ENCODE measurements around the gene CDC42BPG.

Gene CDC42BPG

DNA sequence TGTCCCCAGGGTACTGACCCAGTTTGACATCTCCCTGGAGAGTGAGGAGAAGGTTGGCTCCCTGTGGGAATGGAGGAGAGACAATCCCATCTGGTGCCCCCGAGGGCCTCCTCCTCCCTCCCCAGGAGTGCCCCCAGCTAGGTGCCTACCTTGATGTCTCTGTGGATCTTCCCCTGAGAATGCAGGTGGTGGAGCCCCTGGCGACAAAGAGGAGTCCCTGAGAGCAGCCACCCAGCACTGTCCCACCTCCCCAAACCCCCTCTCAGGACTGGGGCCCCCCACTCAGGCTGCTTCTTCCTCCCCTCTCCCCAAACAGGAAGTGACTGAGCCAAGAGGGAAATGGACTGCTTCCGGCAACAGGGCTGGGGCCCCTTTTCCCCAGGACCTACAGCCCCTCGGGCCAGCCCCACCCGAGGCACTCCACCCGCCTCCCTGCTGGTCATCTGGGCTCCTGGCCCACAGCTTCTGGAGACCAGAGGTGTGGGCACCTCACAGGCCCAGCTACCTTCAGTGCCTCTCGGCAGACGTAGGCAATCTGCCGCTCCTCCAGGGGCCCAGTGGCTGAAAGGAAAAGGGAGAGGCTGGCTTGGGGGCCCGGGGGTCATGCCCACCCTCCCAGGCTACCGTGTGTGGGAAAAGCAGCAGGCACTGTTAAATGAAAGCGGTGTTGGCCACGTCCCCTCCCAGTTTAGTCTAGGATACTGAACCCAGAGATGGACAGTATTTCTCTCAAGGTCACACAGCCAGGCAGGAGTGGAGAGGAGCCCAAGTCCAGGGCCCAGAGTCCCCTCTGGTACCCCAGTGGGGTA, 42.7 kb downstream of the CDC42BPG start:
- no peak for DNase-seq

DNA sequence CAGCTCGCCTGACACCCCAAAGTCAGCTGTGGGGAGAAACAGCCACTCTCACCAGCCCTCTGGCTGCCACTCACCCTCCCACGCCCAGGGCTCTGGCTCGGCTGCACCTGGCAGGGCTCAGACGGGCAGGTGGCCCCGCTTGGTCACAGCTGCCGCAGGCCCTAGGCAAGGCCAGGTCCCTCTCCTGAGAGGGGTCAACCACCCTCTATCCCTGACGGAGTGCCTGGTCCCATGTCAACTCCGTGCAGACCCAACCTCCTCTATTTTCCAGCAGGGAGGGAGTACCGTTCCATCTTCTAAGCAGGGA, 43.3 kb downstream of the CDC42BPG start:
- DNase-seq, result no peak

DNA sequence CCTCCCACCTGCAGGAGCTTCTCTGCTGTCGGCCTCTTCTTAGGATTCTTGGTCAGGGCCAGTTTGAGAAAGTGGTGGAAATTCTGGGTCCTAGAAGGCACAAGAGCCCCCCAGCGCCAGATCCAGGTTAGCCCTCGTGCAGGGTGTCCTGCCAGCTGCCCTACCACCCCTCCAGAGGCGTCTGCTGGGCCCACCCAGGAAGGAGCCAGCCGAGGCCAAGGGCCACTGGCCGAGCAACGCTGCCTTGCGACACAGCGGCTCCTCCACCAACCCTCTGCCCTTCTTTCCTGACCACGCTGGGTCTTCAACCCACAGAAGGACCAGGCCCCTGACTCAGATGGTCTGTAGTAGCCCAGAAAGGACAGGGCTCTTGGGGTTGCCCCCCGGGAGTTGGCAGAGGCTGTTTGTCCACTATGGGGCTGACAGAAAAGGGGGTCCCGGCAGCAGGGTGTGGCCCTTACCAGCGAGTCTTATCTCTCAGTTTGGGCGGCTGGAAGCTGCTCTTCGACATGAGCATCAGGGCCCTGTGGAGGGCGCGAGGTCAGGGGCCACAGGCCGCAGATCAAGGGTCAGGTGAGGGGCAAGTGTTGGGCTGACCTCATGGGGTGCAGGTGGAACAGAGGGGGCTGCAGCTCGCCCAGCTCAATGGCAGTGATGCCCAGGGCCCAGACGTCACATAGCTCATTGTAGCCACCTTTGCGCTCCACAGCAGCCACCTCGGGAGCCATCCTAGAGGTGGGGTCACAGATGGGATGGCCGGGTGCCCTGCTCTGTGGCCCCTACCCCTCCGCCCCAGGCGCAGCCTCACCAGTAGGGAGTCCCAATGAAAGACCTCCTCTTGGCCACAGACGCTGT, 43.9 kb downstream of the CDC42BPG start:
- DNase-seq, result no peak

DNA sequence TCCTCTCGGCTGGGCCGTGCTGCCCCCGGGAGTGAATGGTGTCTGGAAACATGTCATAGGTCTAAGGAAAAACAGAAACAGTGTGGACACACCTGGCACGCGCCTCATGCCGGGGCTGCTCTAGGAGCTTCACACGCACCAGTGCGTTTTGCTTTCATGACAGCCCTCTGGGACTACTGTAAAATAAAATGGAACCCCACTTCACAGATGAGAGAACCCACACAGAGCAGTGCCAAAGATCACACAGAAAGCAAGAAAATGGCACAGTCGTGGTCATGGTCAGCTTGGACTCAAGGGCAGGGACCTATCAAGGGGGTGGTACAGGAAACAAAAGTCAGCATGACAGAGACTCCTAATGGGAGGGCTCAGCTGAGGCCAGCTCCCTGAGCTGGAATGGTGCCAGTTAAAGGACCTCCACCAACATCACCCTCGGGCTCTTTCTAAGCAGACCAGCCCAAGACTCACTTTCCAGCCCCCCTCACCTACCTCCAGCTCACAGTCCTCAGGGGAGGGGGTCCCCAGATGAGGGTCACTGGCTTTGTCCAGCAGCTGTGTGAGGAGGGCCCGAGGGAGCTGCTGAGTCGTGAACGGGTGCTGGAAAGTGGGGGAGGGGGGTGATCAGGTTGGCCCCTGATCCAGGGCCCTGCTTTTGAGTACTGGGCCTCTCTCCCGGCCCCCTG, 44.7 kb downstream of the CDC42BPG start:
- DNase-seq, result no peak

DNA sequence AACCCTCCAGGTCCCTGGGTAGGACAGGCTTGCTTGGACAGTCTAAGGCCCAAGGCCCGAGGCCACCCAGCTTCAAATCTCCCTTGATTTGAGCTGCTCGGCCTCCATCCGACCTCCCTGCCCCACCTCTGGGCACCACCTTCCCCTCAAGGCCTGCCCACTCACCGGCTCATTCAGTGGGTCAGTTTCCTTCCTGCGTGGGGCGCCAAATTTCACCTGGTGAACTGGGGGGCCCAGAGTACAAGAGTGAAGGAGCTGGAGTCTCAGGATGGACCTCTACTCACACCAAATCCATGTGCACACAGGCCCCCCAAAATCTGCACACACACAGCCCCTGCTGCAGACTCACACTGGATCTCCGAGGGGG, 45.2 kb downstream of the CDC42BPG start:
- DNase-seq, result no peak

DNA sequence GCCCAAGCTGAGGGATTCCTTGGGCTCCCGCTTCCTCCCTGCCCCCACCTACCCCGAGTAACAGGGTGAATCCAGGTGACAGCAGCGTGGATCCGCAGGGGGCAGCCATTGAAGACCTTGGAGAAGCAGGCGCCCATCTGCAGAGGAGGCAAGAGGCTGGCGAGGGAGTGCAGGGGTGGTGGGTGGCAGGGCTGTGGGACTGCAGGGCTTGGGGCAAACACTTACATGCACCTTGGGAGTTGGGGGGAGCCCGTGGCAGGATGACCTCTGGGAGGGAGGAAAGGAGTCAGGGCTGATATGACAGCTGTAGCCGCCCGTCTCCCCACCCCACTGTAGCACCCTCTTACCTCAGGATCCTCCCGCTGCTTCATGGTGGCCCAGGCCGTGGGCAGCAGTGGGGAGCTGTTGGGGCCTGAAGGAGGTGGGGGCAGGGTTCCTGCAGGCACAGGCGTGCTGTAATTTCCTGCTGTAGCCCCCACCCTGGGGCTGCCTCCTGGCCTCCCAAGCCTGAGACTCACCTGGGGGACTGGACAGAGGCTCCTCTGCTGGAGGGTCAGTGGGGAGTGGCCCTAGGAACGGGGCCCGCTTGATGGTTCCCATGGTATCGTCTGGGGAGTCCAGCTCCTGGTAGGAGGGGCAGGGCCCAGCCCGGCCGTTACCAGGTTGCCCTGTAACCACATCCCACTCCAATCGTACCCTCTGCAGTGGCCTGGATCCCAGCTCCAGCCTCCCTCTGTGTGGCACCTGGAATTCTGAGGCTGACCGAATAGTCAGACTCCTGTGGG, 47.5 kb downstream of the CDC42BPG start:
- DNase-seq, result no peak

DNA sequence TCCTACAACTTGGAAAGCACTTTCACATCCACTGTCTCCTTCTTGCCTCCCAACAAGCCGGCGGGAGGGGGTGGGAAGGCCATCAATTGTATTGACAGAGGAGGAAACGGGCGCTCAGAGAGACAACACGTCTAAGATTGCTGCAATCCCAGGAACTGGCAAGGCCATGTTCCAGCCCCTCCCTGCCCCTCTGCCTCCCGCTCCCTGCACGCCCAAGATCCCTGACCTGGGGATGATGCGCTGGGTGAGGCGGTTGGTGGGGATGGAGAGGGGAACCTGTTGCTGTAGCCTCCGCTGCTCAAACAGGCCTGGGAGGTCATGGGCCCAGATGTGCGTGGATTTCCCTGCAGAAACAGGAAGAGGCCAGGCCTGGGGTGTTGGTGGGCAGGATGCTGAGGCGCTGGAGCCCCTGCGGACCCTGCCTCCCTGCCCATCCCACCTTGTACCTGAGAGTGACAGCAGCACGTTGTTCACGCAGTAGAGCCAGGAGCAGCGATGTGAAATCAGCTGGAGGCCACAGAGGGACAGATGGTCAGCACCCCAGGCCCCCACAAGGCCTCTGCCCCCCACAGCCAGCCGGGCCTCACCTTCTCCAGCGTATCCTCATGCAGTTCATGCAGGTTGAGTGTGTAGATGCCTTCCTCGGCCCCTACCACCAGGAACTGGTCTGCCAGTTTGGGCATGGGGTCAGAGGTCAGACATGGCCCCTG, 48.3 kb downstream of the CDC42BPG start:
- DNase-seq, result no peak

DNA sequence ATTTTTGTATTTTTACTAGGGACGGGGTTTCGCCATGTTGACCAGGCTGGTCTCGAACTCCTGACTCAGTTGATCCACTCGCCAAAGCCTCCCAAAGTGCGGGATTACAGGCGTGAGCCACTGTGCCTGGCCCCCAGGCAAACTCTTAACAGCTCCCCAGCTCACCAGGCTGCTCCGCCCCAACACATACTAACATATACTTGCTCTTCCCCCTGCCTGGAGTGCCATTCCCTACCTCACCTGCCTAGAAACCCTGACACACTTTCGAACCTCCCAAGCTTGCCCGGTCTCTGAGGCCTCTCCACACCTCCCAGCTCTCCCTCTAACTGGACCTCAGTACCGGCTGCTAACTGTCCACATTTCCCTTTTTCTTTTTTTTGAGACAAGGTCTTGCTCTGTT, 49.9 kb downstream of the CDC42BPG start:
- DNase-seq, result no peak

DNA sequence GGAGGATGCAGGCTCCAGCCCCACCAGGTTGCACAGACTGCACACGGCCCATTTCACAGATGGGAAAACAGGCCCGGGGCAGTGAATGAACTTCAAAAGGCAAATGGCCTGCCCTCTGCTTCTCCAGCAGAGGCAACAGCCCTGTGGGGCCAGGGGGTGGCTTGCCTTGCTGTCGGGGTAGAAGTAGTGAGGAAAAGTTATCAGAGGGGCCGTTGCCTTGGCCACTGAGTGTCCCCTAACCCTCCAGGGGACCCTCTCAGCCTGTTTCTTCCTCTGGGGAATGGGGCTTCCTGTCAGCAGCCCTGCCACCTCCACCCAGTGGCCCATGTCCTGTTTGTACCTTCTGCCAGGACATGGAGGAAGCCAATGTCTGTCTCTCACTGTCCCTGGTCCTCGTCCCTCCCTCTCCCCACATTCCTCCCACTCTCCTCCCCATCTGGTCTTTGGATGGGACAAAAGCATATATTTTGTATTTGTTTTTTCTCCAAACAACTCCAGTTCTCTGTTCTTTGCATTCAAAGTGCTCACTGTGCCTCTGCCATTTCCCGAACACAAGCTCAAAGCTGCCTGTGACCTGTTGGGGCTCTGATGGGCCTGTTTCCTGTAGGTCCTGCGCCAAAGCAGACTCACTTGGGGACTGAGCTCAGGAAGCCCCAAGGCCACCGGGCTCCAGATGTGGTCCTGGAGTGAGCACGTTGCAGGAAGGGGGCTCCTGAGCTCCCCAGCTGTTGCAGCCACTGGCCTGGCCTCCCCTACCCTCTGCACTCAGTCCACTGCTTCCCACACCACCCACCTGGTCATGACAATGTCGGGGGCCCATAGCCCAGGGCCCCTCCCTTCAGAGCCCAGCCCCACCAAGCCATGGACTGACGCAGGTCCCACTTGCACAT, 50.9 kb downstream of the CDC42BPG start:
- DNase-seq, result no peak

DNA sequence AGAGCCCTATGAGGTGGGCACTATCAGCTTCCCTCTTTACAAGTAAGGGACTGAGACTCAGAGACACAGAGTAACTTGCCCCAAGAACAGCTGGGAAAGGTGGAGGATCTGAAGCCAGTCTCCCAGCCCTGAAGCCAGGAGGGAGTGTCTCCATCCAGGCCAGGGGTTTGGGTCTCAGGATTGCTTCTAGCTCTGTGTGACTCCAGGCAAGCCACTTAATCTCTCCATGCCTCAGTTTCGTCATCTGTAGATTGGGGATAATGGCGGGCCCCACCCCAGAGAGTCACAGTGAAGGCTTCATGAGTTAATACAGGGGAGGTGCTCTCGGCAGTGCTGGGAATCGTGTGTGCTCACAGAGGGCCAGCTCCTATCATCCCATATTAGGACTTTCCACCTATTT, 52.0 kb downstream of the CDC42BPG start:
- DNase-seq, result no peak

DNA sequence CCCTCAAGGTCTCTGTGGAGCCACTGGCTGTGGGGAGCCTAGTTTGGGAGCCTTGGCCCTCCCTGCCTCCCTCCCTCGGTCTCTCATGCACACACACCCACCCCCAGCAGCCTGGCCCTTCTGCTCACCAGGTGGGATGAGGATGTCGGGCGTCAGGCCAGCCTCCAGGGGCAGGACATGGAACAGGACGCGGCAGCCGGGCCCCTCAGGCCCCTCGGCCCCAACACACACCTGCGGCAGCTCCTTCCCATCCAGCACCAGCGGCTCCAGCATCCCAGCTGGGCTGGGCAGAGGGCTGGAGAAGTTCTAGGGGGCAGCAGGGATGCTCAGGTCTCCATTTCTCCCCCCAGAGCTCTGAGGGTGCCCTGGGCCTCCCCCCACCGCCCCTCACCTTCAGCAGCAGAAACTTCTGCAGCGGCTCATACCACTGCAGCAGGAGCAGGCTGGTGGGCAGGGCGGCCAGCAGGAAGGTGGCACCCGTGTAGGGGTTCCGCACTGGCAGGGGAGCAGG, 52.6 kb downstream of the CDC42BPG start:
- no peak for DNase-seq

DNA sequence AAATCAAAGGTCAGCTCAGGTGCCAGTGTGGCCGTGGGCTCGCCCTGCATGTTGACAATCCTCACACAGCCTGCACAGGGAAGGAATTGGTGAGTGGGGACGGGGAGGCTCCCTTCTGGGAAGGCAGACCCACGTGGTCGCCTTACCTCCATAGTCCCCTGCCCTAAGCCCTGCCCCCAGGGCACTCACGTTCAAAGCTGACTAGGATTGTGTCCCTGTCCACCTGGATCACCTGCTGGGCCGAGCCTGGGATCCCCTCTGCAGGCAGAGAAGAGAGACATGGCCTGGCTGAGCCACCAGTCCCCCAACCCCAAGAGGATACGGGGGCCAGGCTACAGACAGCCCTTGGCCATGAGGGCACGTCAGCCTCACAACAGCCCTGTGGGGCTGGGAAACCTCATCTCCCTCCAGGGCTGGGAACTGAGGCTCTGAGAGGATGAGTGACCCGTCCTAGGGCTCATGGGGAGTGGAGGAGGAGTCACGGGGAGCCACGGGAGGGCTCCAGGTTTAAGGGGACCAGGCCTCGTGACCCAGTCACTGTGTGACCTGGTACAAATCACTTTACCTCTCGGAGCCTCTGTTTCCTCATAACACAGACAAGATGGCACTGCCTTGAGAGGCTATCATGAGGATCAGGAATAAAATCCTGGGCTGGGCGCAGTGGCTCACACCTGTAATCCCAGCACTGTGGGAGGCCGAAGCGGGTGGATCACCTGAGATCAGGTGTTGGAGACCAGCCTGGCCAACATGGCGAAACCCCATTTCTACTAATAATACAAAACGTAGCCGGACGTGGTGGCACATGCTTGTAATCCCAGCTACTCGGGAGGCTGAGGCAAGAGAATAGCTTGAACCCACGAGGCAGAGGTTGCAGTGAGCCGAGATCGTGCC, 54.0 kb downstream of the CDC42BPG start:
- DNase-seq, result no peak

DNA sequence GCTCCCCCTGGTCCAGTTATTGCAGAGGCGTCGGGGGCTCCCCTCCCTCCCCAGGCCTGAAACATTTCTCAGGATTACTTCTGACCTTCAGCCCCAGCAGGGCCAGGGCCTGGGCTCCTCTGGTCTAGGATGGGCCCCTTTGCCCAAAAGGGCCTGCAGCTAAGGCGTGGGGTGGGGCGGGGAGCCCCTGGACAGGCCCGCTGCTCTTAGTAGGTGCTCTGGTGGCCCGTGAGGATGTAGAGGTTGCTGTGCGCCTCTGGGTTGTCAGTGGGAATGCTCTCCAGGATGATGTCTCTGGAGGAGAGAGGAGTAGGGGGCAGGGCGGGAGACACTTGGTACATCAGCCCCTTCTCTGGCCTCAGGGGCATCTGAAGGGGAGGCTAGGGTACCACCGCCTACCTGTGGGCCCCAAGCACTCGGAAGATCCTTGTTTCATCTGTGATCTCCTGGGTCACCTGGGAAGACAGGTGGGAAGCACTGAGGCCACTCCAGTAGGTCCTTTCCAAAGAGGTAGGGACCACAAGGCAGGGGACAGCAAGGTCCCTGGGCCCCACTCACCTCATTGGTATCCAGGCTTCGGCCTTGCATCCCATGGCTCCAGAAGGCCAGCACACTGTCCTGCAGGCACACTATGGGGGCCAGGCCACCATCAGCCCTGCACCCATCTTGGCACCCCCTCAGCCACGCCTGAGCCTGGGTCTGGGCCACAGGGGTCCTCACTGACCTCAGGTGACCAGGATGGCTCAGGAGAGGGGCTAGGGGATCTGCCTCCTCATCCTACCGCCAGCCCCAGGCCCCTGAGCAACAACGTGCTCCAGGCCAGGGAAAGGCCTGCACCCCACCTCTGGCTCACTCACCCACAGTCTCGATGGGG, 54.9 kb downstream of the CDC42BPG start:
- no peak for DNase-seq

DNA sequence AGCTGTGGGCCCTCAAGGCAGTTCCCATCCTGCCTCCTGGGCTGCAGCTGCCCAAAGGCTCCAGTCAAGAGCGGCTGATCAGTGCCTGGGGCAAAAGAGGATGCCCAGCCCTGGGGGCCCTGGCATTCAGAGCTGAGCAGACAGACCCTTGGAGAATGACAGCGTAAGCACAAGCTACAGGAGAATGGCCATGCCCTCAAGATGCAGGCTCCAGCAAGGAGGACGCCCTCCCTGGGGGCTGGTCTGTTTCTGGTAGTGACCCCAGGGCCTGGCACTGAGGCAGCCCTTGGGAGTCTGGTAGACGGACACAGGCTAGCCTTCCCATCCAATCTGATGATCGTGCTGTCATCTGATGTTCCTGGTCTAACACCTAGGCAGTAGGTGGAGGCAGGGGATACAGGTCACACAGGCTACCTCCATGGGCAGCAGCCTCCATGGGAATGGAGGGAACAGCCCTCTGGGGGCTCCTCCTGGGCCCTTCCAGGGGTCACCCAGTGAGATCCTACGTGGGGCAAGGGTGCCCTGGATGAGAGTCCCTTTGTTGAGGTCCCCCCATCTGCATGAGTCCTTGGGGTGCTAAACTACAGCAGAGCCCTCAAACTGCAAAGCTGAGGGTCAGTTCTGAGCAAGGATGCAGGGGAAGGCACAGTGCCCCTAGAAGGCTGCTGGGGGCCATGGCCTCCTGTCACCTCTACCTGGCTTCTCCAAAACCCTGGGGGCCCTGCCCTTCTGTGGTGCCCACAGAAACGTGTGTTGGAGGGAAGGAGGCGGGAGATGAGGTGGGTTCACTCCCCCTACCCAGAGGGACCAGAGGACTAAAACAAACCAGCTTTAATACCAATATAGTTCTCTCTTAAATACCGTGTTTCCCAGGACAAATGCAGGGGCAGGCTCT, 55.9 kb downstream of the CDC42BPG start:
- no peak for DNase-seq

DNA sequence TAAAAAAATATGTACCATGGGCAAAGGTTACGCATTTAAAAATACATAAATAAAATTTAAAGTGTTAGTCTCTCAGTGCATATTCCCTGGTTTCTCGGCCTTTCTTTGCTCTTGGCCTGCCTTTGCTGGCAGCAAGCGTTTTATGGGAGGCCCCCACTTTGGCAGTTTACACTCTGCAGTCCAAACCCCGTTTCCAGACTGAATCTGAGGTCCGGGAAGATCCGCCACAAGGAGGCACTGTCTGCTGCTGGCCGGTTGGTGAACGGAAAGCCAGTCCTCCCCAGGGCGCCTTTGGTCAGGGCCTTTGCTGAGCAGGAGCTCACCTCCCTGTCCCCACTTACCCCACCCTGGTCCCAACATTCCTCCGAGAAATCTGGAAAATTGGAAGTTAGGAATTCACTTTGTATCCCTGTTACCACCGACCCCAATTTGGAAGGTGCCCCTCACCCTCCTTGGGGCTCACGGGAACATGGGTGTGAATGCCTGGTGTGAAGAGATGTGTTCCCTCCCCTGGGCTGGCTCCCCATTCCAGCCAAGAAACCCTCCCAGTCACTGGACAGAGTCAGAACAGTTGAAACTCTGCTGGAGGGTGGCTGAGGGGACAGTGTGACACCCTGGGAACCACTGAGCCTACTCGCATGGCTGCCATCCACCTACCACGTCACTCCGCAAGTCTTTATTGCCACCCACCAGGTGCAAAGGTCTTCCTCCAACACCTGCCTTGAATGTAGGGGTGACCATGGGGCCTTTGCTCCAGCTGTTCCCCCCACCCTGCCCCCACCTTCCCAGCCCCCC, 56.7 kb downstream of the CDC42BPG start:
- no peak for DNase-seq

DNA sequence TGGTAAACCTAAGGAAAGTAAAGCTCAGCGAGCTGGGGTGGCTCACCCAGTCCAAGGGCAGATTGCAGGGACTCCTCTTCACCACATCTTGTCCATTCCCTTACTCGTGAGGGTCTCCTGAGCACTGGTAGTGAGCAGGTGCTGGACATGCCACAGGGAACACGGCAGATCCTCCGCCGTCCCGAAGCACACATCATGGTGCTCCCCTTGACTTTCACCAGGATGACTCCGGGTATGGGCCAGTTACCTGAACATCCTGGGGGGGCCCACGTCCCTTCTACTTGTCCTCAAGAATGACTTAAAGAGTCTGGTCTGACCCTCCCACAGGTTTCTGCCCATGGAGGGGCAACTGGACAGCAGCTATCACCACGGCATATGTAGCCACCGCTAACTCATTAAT, 58.1 kb downstream of the CDC42BPG start:
- DNase-seq, result no peak
